GM11168 (cell line): ENCODE measurements around the gene ANGPT4.

Experiments used
- in situ Hi-C: fragments of 300-500 bp; cut with MboI; formaldehyde crosslinking; loops from one replicate; pipeline ENCODE4 v1.12.0; 2022; ENCODE audit warnings: low sequenced_read_pairs; ENCODE audit not compliant: unreplicated experiment

The ANGPT4 gene, protein sequence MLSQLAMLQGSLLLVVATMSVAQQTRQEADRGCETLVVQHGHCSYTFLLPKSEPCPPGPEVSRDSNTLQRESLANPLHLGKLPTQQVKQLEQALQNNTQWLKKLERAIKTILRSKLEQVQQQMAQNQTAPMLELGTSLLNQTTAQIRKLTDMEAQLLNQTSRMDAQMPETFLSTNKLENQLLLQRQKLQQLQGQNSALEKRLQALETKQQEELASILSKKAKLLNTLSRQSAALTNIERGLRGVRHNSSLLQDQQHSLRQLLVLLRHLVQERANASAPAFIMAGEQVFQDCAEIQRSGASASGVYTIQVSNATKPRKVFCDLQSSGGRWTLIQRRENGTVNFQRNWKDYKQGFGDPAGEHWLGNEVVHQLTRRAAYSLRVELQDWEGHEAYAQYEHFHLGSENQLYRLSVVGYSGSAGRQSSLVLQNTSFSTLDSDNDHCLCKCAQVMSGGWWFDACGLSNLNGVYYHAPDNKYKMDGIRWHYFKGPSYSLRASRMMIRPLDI

DNA sequence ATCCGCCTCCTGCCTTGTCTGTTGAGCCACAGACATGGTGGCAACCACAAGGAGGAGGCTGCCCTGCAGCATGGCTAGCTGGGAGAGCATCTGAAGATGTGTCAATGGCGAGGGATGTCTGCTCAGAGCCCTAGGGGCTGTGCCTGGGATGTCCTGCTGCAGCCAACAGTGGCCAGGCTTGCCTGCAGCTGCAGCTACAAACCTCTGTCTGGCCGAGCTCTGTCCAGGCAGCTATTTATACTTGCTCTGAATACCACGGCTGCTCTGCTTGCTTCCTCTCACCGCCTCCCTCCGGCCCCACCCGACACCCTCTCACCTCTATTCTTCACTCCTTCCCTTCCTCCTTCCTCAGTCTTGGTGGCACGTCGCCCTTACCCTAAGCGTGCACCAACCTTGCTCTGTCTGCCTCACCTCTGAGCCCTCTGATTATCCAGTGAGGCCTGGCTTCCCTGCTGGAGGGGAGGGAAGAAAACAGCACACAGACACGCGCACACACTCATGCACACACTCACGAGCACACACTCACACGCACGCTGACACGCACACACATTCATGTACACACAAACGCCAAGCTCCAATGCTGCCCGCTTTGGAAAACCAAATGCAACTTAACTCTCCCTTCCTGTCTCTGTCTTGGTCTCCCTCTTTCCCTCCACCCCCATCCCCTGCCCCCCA, at the start of gene ANGPT4:
Gene ANGPT4 (minus strand): TSS at position 210 of the 675 bp plus-strand sequence. CDS start 120 bp downstream, at position 90.
- in situ Hi-C loops: no loop called here

DNA sequence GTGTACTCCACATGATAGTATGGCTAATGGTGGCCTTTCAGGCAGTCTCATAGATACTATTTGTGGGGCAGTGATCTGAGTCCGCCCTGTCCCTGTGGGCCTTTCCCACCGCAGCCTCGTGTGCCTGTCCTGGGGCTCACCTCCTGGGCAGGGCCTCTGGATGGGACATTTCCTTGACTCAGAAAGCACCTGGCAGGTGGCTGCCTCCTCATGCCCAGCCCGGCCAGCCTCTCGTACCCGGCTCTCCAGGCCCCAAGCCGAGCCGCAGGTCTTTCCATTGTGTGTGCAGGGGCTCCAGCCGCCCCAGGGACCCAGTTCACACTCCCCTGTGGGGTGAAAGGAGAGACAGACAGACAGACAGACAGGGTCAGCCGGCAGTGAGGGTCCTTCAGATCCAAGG, 47.7 kb upstream of the ANGPT4 start:
- in situ Hi-C loops: no loop called here

DNA sequence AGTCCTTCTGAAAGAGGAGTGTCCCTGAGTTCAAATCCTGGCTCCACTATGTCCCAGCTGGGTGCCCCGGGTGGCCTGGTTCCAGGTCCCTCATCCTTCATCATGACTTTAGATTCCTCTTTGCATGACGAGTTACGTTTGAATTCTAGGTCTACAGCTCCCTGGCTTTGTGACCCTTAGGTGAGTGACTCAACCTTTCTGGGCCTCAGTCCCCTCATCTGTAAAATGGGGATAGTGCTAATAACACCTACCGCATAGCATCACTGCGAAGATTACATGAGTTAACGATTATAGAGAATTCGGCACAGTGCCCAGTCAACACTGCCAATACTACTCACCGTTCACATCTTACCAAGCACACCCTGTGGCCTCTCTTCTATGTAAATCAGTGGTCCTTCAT, 46.5 kb upstream of the ANGPT4 start:
- in situ Hi-C loops: no loop called here

DNA sequence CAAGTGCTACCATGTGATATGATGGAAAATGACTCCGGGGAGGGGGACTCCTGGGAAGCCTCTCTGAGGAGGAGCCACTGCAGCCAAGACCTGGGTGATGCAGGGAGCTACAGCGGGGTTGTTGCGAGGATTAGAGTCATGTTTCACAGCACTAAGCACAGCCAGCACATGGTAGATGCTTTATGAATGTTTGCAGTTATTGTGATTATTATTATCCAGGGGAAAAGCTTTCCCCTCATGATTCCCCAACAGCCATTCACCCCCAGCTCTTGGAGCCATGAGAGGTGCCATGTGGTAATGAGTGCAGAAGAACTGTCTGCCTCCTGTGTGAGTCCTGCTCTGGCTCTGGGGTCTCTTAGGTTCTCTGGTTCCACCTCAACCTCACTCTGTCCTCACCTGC, 46.1 kb upstream of the ANGPT4 start:
- in situ Hi-C loops: no loop called here

DNA sequence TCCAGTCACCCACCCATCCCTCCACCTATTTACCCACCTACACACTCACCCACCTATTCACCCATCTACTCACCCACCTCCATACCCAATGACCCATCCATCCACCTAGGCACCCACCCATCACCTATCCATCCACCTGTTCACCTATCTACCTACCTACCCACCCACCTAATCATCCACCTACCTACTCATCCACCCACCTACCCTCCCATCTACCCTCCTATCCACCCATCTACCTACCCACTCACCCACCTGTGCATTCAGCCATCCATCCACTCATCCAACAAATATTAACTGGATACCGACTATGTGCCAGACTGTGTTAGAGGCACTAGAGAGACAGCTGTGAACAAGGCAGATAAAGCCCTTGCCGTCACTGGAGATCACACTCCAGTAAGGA, 45.6 kb upstream of the ANGPT4 start:
- in situ Hi-C loops: no loop called here

DNA sequence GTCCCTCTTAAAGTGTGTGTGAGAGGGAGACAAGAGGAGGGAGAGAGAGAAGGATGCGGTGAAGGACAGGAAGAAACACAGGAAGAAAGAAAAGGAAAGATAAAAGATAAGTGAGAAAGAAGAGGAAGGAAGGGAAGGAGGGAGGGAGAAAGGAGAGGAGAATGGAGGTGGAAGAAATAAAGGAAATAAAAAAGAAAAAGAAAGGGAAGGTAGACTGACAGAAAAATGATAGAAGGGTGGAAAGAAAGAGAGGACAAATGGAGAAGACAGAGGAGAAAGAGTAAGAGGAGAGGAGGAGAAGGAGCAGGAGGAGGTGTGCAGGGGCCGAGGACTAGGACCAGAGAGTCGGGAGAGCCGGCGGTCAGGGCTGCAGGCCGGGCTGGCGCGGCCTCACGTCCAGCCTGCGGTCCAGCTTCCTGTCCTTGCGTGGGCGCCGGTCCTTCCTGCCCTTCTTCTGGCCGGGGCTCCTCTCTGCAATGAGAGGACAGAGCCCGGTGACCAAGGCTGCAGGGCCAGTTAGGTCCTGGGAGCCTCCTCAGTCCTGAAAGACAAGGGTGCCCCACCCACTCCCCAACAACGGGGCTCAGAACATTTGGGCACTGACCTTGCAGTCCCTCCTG, 44.0 kb upstream of the ANGPT4 start:
- in situ Hi-C loops: no loop called here

DNA sequence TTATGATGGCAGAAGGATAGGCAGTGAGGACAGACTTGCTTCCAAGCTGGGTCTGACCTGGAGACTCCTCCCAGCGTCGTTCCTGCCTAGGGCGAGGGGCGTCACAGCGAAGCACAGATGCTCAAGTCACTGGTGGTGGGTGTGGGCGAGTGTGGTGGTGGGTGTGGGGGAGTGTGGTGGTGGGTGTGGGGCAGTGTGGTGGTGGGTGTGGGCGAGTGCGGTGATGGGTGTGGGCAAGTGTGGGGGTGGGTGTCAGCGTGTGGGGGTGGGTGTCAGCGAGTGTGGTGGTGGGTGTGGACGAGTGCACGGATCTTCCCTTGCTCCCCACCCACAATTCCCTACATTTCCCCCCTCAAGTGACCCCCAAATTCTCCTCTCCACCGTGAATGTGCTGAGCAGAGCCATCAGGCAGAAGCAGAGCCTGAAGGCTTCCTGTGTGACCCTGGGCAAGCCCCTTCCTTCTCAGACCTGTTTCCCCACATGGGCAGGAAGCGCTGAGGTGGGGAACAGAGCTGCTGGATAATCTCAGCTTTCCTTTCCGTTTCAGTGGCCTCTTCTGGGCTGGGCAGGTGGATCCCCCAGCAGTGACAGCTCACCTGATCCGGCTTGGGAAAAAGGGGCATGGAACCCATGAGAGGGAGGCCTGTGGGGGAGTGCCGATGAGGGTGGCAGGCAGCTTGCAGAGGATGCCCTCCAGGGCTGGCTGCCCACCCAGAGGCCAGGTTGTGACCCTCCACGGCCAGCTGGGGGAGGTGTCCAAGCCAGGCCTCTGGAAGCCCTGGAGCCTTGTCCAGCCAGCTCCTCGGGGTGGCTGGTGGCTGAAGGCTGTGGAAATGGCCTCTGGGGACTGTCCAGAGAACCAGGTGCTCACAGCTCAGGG, 43.0 kb upstream of the ANGPT4 start:
- in situ Hi-C loops: no loop called here

DNA sequence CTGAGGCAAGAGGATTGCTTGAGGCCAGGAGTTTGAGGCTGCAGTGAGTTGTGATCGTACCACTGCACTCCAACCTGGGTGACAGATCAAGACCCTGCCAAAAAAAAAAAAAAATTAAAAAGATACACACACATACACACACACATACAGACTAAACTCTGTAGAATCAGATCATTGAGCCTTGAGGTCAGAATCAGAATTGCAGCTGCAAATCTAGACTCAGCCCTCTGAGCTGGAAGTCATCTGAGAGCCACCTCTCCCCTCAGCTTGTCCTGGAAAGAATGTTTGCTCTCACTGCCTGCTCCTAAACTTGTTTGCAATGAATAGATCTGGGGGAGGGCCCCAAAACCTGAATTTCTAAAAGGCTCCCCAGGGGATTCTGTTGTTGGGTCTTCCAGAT, 41.4 kb upstream of the ANGPT4 start:
- in situ Hi-C loops: no loop called here

DNA sequence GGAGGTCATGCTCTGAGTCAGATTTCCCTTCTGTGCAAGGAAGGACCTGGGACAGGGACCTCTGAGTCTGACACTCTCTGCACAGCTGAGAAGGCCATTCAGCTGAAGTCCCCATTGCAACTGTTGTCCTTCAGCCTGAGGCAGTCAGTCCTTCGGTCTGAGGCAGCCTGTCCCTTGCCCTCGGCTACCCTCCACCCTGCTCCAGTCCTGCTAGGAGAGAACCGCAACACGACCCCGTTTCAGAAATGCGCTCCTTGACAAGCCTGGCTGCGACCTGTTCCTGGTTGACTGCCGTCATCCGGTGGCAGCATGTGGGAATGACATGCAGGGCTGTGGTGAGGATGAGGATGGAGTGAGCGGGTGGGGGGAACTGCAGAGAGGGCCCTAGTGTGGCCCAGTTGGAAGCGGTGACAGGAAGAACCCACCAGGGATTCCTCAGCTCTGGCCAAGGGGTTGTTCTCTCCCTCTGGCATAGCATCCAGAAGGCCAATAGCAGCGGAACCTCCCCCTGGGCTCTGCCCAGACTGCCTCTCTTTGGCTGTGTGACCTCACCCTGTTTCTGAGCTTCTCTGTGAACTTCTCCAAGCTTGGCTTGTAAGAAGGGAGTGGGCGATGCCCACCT, 40.3 kb upstream of the ANGPT4 start:
- in situ Hi-C loops: no loop called here

DNA sequence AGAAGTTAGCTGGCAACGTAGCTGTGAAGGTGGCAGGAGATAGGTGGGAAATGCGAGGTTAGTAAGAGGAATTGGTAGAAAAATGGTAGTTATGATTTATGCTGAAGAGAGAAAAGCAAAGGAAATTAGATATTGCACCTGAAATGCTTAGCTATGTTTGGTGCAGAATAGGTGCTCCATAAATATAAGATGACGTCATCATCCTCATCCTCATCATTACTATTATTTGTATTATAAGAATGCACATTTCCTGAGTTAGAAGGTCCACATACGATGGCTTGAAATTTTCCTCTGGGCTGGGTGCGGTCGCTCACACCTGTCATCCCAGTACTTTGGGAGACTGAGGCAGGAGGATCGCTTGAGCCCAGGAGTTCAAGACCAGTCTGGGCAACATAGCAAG, 39.5 kb upstream of the ANGPT4 start:
- in situ Hi-C loops: no loop called here

DNA sequence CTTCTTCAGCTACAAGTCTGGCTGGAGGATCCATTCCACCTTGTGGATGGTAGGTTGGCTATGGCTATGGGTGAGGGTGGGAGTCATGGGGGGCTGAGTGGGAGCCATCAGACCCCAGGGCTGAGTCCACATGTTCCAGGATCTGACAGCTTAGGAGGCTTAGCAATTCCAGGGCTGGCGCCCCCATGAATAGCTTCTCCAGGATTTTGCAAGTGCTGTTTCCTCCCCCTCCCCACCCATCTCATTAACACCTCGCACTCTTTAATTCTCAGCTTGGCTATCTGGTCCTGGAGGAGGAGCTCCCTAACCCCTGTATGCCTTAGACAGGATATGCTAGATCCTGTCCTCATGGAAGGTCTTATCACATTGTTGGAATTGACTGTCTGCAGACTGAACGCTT, 39.0 kb upstream of the ANGPT4 start:
- in situ Hi-C loops: no loop called here

DNA sequence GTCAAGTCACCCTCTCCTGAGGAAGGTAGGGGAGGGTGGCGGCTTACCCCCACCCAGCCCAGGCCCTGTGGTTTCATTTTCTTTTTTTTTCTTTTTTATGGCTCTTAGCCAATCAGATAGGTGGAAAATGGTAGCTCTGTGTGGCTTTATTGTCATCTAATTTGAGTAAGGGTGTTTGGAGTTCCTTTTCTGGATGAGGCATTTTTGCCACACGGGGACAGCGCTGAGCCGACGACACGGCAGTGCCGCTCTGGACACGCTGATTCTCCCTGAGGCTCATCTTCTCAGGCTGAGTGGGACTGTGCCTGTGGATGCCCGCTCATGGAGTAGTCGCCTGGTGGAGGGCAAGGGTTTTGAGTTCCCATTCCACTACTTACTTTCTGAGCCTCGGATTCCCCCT, 37.6 kb upstream of the ANGPT4 start:
- in situ Hi-C loops: loop anchor here (5.0 kb wide), 1 partner anchor 136 kb away; no protein-coding TSS in a partner anchor

DNA sequence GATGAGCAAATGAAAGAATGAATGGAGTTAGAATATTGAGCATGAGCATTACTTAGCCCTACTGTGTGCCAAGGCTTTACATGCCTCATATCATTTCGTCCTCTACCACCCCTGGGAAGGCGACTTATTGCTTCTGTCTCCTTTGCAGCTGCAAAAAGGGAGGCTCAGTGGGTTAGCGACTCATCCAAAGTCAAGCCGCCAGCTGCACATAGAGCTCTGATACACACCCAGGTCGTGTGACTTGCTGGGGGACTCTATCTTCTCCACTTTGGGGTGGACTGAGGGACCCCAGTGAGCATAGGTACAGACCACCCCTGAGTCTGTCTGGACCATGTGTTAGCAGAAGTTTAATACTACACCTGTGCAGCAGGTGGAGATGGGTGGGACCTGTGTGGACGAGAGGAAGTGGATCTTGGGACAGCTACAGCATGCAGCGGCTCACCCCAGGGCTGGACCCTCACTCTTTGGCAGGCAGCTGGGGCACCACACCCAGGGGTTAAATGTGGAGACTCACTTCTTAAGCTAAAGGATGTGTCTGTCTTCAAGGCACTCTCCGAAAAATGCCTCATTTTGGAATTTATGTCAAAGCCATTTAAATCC, 36.2 kb upstream of the ANGPT4 start:
- in situ Hi-C loops: loop anchor here (5.0 kb wide), 1 partner anchor 135 kb away; no protein-coding TSS in a partner anchor

DNA sequence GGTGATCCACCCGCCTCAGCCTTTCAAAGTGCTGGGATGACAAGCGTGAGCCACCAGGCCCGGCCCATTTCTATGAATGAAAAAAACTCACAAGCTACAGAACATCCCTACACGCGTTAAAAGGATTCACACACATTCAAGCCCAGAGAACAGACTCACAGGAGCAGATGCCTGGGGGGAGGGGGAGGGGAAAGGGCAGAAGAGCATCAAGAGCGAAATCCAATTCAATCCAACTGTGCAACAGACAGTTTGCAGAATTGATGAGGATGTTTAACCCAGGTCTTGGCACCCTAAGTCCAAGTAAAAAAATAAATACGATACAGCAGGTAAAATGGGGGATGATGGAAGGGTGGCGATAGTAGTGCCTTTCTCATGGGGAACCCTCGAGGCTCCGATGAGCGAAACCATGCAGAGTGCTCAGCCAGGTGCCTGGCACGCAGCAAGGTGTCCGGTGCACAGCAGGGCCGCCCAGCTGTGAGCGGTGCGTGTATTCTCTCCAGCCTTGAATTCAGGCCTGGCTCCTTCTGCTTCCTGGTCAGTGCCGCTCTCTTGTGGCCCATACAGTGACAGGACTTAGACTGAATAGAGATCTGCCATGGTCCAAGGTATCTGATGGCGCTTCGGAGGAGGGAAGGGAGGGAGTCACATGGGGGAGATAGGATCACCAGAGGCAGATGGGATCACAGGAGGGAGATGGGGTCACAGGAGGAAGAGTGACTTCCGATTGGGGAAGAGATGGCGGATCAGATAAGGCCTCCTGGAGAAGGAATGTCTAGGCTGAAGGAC, 35.4 kb upstream of the ANGPT4 start:
- in situ Hi-C loops: loop anchor here (5.0 kb wide), 1 partner anchor 134 kb away; no protein-coding TSS in a partner anchor

DNA sequence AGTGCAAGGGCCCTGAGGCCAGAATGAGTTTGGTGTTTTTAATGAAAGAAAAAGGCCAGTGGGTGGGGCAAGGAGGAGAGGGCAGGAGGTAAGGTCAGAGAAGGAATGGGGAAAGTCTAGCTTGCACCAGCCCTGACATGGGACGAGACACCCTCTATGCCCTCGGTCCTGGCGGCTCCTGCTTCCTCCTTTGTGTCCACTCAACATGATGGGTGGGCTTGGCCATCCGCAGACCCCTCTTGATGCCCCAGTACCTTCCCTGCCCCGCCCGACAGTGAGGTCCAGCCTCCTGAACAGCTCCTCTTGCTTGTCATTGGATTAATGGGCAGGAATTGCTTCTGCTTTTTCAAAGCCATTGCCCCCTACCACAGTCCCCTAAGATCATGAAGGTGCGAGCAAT, 33.6 kb upstream of the ANGPT4 start:
- in situ Hi-C loops: loop anchor here (5.0 kb wide), 1 partner anchor 132 kb away; no protein-coding TSS in a partner anchor

DNA sequence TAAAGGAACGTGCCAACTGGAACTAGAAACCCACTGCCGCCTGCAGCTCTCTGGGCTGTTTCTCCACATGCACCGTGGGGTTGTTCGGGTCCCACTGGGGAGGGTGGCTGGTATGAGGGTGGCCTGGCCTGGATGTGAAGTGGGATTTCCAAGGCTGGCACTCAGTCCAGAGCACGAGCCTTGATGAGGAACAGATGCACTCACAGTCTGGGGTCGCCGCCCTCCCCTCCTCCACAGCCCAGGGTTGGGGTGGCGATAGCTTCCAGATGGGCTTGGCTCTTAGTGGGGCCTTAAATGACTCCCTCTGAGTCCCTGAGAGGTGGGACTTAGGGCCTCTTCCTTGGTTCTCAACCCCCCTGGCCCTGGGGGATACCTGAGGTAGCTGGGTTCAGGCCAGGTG, 30.7 kb upstream of the ANGPT4 start:
- in situ Hi-C loops: no loop called here

DNA sequence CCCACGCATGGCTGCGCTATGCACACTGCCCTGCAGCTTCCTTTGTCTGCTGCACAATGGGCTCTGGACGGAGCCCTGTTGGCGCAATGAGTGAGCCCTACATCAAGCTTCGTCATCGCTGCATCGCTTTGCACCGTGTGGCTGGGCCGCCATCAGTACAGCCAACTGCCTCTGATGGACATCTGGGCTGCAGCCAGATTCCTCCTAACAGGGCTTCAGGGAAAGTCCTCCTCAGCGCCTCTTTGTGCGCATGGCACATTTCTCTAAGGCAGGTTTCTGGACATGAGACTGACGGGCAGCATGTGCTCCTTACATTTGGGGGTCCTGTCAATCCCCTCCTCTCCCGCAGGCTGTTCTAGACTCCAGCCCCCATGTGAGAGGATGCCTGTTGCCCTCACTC, 29.7 kb upstream of the ANGPT4 start:
- in situ Hi-C loops: no loop called here

DNA sequence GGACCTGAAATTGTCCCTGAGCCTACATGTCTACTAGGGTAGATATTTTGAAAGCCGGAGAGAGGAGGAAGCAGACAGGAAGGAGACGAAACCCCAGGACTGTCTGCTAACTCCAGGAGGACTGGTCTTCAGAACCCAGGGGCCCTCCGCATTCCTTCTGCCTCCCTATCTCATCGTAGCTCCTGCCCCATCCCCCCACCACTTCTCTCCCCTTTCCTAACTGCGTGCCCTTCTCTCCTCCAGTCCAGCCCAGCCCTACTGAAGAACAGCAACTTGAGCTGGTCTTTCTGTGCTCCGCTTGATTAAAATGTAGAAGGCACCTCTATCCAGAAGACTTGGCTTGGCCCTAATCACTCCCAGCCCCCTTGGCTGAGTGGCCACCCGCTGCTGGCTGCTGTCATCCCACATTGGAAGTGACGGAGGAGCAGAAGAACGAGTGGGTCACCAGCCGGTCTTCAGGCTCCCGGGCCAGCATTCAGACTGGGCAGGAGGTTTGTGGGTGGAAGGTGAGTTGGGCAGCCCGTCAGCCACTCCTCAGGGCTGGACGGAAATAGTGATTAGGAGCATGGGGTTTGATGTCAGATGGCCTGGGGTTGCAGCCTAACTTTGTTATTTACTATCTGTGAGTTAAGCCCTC, 28.8 kb upstream of the ANGPT4 start:
- in situ Hi-C loops: no loop called here
